H1 (cell line): ENCODE data around the gene UPF2. TPM values are rescaled to one million over a fixed set of nuclear protein-coding genes. Genes with fewer than 3 reads are reported as not detected.

Source experiments
- CTCF ChIA-PET: fragments of 300-600 bp; sonication (Branson Sonifier 250); formaldehyde crosslinking; loops from one replicate; lab custom pipeline; 2021; ENCODE audit not compliant: partially characterized antibody; lab: Charles Lee
- POLR2A ChIA-PET: fragments of 300-600 bp; sonication (Branson Sonifier 250); formaldehyde crosslinking; loops from one replicate; lab custom pipeline; 2021; ENCODE audit warnings: inconsistent platforms; ENCODE audit not compliant: partially characterized antibody; lab: Charles Lee
- DNase-seq, 2 experiments: peaks; one replicate each; pipeline versions ENCODE4 v3.0.0 to v3.0.0-alpha.2; 2010 to 2022; ENCODE audit warnings: low spot score in 2 of 2, low read depth in 1 of 2, mixed read lengths in 1 of 2
- FAIRE-seq: peaks from 2 replicates; lab custom pipeline; 2011; peaks lifted over from hg19 to GRCh38; lab: Jason Lieb, UNC
- H2AFZ ChIP-seq: 2 replicates; pipeline ENCODE4 v1.8.1; 2012; ENCODE audit warnings: low read length, inconsistent platforms
- H2AK5ac ChIP-seq: 2 replicates; pipeline ENCODE4 v1.6.1; 2013; ENCODE audit warnings: low read depth, low read length
- H2BK120ac ChIP-seq: replicated peaks from 2 replicates; pipeline ENCODE3; 2013; ENCODE audit warnings: low read depth, low read length, inconsistent platforms
- H2BK12ac ChIP-seq: 2 replicates; pipeline ENCODE4 v1.6.1; 2013; ENCODE audit warnings: low read depth, low read length
- H2BK15ac ChIP-seq: 2 replicates; pipeline ENCODE4 v1.6.1; 2013; ENCODE audit warnings: low read length
- H2BK20ac ChIP-seq: 2 replicates; pipeline ENCODE4 v1.6.1; 2013; ENCODE audit warnings: low read length
- H2BK5ac ChIP-seq: 2 replicates; pipeline ENCODE4 v1.6.1; 2013; ENCODE audit warnings: low read depth, low read length
- H3K14ac ChIP-seq: 2 replicates; pipeline ENCODE4 v1.6.1; 2013; ENCODE audit warnings: inconsistent platforms; ENCODE audit not compliant: insufficient read length
- H3K18ac ChIP-seq: 2 replicates; pipeline ENCODE4 v1.6.1; 2013; ENCODE audit warnings: low read length; ENCODE audit errors: extremely low read depth
- H3K23ac ChIP-seq: 2 replicates; pipeline ENCODE4 v1.6.1; 2013; ENCODE audit warnings: inconsistent platforms; ENCODE audit not compliant: insufficient read length
- H3K23me2 ChIP-seq: 2 replicates; pipeline ENCODE4 v1.6.1; 2013; ENCODE audit warnings: low read depth, low read length
- H3K27ac ChIP-seq: 2 replicates; pipeline ENCODE4 v1.6.1; 2011; ENCODE audit warnings: low read depth, low read length, inconsistent platforms
- H3K27me3 ChIP-seq, 4 experiments: replicated peaks in 1 of 4; 1 replicate in 1 of 4; 2 replicates in 3 of 4; pipeline versions ENCODE4 v1.6.1 to v1.8.1; 2011 to 2013; ENCODE audit warnings: low read length in 3 of 4, mild to moderate bottlenecking in 3 of 4, inconsistent platforms in 2 of 4, mixed read lengths in 2 of 4, moderate library complexity in 1 of 4; ENCODE audit not compliant: control insufficient read depth in 3 of 4, insufficient read depth in 3 of 4; ENCODE audit errors: extremely low read depth in 1 of 4
- H3K36me3 ChIP-seq, 4 experiments: 2 replicates each; pipeline versions ENCODE4 v1.6.1 to v1.8.1; 2011 to 2013; ENCODE audit warnings: mild to moderate bottlenecking in 4 of 4, low read length in 3 of 4, moderate library complexity in 2 of 4, control low read depth in 1 of 4, inconsistent platforms in 1 of 4; ENCODE audit not compliant: insufficient read depth in 4 of 4, control insufficient read depth in 2 of 4
- H3K4ac ChIP-seq: replicated peaks from 2 replicates; pipeline ENCODE3; 2013; ENCODE audit warnings: low read length, low read depth, mixed read lengths, inconsistent platforms; ENCODE audit not compliant: insufficient read length
- H3K4me1 ChIP-seq, 4 experiments: replicated peaks in 1 of 4; 1 replicate in 1 of 4; 2 replicates in 3 of 4; pipeline versions ENCODE4 v1.6.1 to v1.8.1; 2011 to 2013; ENCODE audit warnings: low read length in 3 of 4, inconsistent platforms in 2 of 4, mixed read lengths in 1 of 4; ENCODE audit not compliant: insufficient read depth in 4 of 4, control insufficient read depth in 3 of 4
- H3K4me2 ChIP-seq, 2 experiments: 2 replicates each; pipeline versions ENCODE4 v1.6.1 to v1.8.1; 2011 to 2013; ENCODE audit warnings: low read depth in 2 of 2, low read length in 2 of 2, control low read depth in 1 of 2, inconsistent platforms in 1 of 2, mild to moderate bottlenecking in 1 of 2; ENCODE audit not compliant: insufficient read depth in 1 of 2
- H3K4me3 ChIP-seq, 4 experiments: fragments of 200-600, 300-600 bp in 1 of 4; sonication (generic), shearing (Covaris generic), sonication (Bioruptor Twin) in 1 of 4; 2 replicates each; pipeline versions ENCODE4 v1.5.1 to v1.8.1; 2011 to 2016; ENCODE audit warnings: low read length in 4 of 4, low read depth in 3 of 4, control low read depth in 2 of 4, inconsistent platforms in 2 of 4, mild to moderate bottlenecking in 2 of 4, mixed read lengths in 1 of 4, moderate library complexity in 1 of 4; ENCODE audit not compliant: insufficient read depth in 2 of 4; ENCODE audit errors: extremely low read depth in 1 of 4
- H3K56ac ChIP-seq: replicated peaks from 2 replicates; pipeline ENCODE3; 2013; ENCODE audit warnings: low read depth, mild to moderate bottlenecking, mixed read lengths, low read length, inconsistent platforms; ENCODE audit not compliant: insufficient read length
- H3K79me1 ChIP-seq: 2 replicates; pipeline ENCODE4 v1.6.1; 2013; ENCODE audit warnings: low read depth, low read length, control low read depth
- H3K79me2 ChIP-seq, 2 experiments: 2 replicates each; pipeline versions ENCODE4 v1.6.1 to v1.8.1; 2012 to 2013; ENCODE audit warnings: low read length in 2 of 2, mild to moderate bottlenecking in 2 of 2, inconsistent platforms in 1 of 2; ENCODE audit not compliant: insufficient read depth in 2 of 2, control insufficient read depth in 1 of 2
- H3K9ac ChIP-seq, 4 experiments: replicated peaks in 1 of 4; 1 replicate in 1 of 4; 2 replicates in 3 of 4; pipeline versions ENCODE4 v1.6.1 to v1.8.1; 2011 to 2013; ENCODE audit warnings: low read depth in 3 of 4, low read length in 3 of 4, control low read depth in 2 of 4, mild to moderate bottlenecking in 2 of 4, moderate library complexity in 2 of 4, inconsistent platforms in 1 of 4; ENCODE audit errors: extremely low read depth in 1 of 4
- H3K9me3 ChIP-seq, 2 experiments: 2 replicates each; pipeline versions ENCODE4 v1.6.1 to v1.8.1; 2012 to 2013; ENCODE audit warnings: mild to moderate bottlenecking in 2 of 2, moderate library complexity in 2 of 2, control low read depth in 1 of 2, inconsistent platforms in 1 of 2, low read depth in 1 of 2, low read length in 1 of 2, mixed read lengths in 1 of 2; ENCODE audit not compliant: insufficient read depth in 2 of 2
- H4K20me1 ChIP-seq, 2 experiments: replicated peaks in 1 of 2; 2 replicates each; pipeline versions ENCODE3 to v1.8.1; 2011 to 2013; ENCODE audit warnings: inconsistent platforms in 2 of 2, low read length in 2 of 2, mild to moderate bottlenecking in 1 of 2; ENCODE audit not compliant: insufficient read depth in 2 of 2, control insufficient read depth in 1 of 2
- H4K5ac ChIP-seq: 2 replicates; pipeline ENCODE4 v1.6.1; 2013; ENCODE audit warnings: low read length, low read depth, mixed read lengths, inconsistent platforms; ENCODE audit not compliant: insufficient read length
- H4K8ac ChIP-seq: 2 replicates; pipeline ENCODE4 v1.8.0; 2013; ENCODE audit warnings: mild to moderate bottlenecking, moderate library complexity, low read length, inconsistent platforms; ENCODE audit not compliant: insufficient read depth; ENCODE audit errors: extremely low read depth
- H4K91ac ChIP-seq: replicated peaks from 2 replicates; pipeline ENCODE3; 2013; ENCODE audit warnings: low read length, mixed read lengths, inconsistent platforms; ENCODE audit not compliant: insufficient read length
- EZH2 ChIP-seq: fragments of 200-600 bp; sonication (generic); IDR thresholded peaks from 2 replicates; pipeline ENCODE4 v1.7.1; 2012; ENCODE audit warnings: low read depth, mild to moderate bottlenecking, moderate library complexity, low read length, inconsistent platforms; ENCODE audit not compliant: severe bottlenecking
- GABPA ChIP-seq: IDR thresholded peaks from 2 replicates; pipeline ENCODE4 v1.6.1; 2011; ENCODE audit warnings: mild to moderate bottlenecking, low read length, moderate library complexity, borderline replicate concordance; ENCODE audit not compliant: insufficient read depth
- HDAC2 ChIP-seq, 2 experiments: fragments of 300-600 bp in 1 of 2; sonication (generic) in 1 of 2; IDR thresholded peaks; 2 replicates each; pipeline ENCODE4 v1.6.1; 2011 to 2012; ENCODE audit warnings: low read depth in 2 of 2, low read length in 2 of 2, mild to moderate bottlenecking in 2 of 2, moderate library complexity in 2 of 2, borderline replicate concordance in 1 of 2, inconsistent platforms in 1 of 2
- POLR2A ChIP-seq, 2 experiments: IDR thresholded peaks; 1 replicate in 1 of 2; 2 replicates in 1 of 2; pipeline ENCODE4 v1.6.1; 2011; ENCODE audit warnings: low read depth in 2 of 2, low read length in 2 of 2, mild to moderate bottlenecking in 2 of 2; ENCODE audit errors: control extremely low read depth in 1 of 2
- SAP30 ChIP-seq: fragments of 300-600 bp; sonication (generic); IDR thresholded peaks from 2 replicates; pipeline ENCODE4 v1.7.1; 2012; ENCODE audit warnings: low read length, moderate library complexity, mild to moderate bottlenecking, inconsistent platforms; ENCODE audit not compliant: insufficient read depth, insufficient replicate concordance
- WGBS, 2 experiments: shearing (Covaris generic) in 1 of 2; methylation state at CpG; one replicate each; pipeline versions ENCODE4 v1.1.6 to v1.1.7; 2013 to 2015; ENCODE audit warnings: low lambda C conversion rate in 2 of 2, mixed read lengths in 2 of 2, inconsistent platforms in 1 of 2, low coverage in 1 of 2, missing lambda C conversion rate in 1 of 2; ENCODE audit not compliant: insufficient replicate concordance in 2 of 2, insufficient coverage in 1 of 2, insufficient read length in 1 of 2; ENCODE audit errors: extremely low coverage in 1 of 2, missing lambda C conversion rate in 1 of 2; 5-methylcytosine and 5-hydroxymethylcytosine counted together
- polyA plus RNA-seq, 7 experiments: library from polyadenylated mRNA; depleted of rRNA in 3 of 7; stranded (reverse) in 5 of 7; unstranded in 2 of 7; fragments of >200 nt in 5 of 7; fragments of 200-250 nt in 2 of 7; gene quantifications; 1 replicate in 5 of 7; 2 replicates in 1 of 7; 4 replicates in 1 of 7; pipeline versions ENCODE4 v1.2.1 to v1.2.3, GENCODE V29; 2011 to 2013; ENCODE audit warnings: missing spikeins in 2 of 7, mixed read lengths in 2 of 7
- total RNA-seq: library from RNA; stranded (reverse); fragmentation: NEBNext Ultra II Directional; extraction: Animal tissue kit (Norgen Biotek cat#: 25700); gene quantifications from 2 replicates; pipeline ENCODE4 v1.2.1, GENCODE V29; 2021
- TF ChIP-seq, protein P1 (sequence below): IDR thresholded peaks from 2 replicates; pipeline ENCODE4 v1.6.1; 2012; ENCODE audit warnings: low read length, inconsistent platforms

Gene UPF2
- total and polyA plus RNA-seq, 2 of the 8 experiments (the other 6 are each of a cell fraction or from before 2014, with no cell fraction given): 6.2 to 32.8 TPM

DNA sequence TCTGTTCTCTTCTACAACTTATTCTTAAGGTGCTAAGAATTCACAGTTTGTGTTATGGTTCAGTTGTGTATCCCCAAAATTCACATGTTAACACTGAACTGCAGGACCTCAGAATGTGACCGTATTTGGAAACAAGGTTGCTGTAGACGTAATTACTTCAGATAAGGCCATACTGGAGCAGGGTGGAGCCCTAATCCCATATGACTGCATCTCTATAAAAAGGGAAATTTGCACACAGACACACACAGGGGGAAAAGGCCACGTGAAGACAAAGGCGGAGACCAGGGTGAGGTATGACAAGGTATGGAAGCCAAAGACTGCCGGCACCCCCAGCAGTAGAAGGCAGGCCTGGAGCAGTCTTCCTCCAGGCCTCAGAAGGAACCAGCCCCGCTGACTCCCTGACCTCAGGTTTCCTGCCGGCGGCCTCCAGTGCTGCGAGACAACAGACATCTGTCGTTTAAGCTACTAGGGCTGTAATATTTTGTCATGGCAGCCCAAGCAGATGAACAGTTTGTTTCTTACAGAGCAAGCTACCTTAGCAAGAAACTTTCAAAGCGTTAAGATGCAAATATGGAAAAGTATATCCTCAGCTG, 120.7 kb downstream of the UPF2 start:
- Histone ChIP-seq H2BK5ac (no peak overlapping the region), H4K8ac (no peak overlapping the region; the same call in 1 of the 2 replicates), H3K9ac (no peak overlapping the region), H3K79me2 (no peaks in the 10 kb centered on the region), H2BK120ac (no peak overlapping the region), H3K36me3 (peaks cover 0 to 47% (median 15%) of the 10 kb centered on the region in 4 experiments; a peak in 6 of 8 replicates), H3K23ac (no peak overlapping the region), H3K79me1 (no peaks in the 10 kb centered on the region), H2BK20ac (no peak overlapping the region), H3K4me1 (no peaks in the 10 kb centered on the region; a peak in 2 of 7 replicates), H4K20me1 (no peaks in the 10 kb centered on the region), H3K23me2 (no peaks in the 10 kb centered on the region), H2AK5ac (no peak overlapping the region), H3K4me2 (no peak overlapping the region), H2BK15ac (no peak overlapping the region), H3K18ac (no peak overlapping the region), H4K5ac (no peak overlapping the region), H3K9me3 (no peaks in the 10 kb centered on the region), H3K27ac (peak overlapping the region; percentile 25; the same call in 1 of the 2 replicates), H2BK12ac (no peak overlapping the region), H2AFZ (no peak overlapping the region), H3K56ac (no peak overlapping the region), H3K27me3 (no peaks in the 10 kb centered on the region), H3K4ac (no peak overlapping the region), H3K14ac (no peak overlapping the region), H3K4me3 (no peak overlapping the region), H4K91ac (no peak overlapping the region)
- FAIRE-seq (no peak), DNase-seq (peak in 1 of 2 experiments; percentile 31)
- WGBS, 2 experiments: 89% methylated on average over 11 of the region's 11 CpGs; no CpG with 5 or more reads in 1 of the 2 experiments
- POLR2A ChIA-PET: no interaction called here
- CTCF ChIA-PET: interaction anchor here (0.6 to 2.7 kb wide), 6 partner anchors 9 to 130 kb away, joined by 3 to 9 read pairs (median 4); no protein-coding TSS in a partner anchor
- TF ChIP-seq, protein P1, sequence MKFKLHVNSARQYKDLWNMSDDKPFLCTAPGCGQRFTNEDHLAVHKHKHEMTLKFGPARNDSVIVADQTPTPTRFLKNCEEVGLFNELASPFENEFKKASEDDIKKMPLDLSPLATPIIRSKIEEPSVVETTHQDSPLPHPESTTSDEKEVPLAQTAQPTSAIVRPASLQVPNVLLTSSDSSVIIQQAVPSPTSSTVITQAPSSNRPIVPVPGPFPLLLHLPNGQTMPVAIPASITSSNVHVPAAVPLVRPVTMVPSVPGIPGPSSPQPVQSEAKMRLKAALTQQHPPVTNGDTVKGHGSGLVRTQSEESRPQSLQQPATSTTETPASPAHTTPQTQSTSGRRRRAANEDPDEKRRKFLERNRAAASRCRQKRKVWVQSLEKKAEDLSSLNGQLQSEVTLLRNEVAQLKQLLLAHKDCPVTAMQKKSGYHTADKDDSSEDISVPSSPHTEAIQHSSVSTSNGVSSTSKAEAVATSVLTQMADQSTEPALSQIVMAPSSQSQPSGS: no peak
- TF ChIP-seq EZH2 (no peak), GABPA (no peak), POLR2A (IDR thresholded peaks at IDR 0.05; ENCODE audit: control extremely low read depth in 1 of 2, low read depth in 2 of 2, low read length in 2 of 2) (no peak), HDAC2 (IDR thresholded peaks at IDR 0.05; ENCODE audit: borderline replicate concordance in 1 of 2, low read depth in 2 of 2, low read length in 2 of 2) (no peak), SAP30 (no peak)
